Measurements from ENCODE around the gene AASDH. TPM values are rescaled to one million over a fixed set of nuclear protein-coding genes. Genes with fewer than 3 reads are reported as not detected.

AASDH gene, protein sequence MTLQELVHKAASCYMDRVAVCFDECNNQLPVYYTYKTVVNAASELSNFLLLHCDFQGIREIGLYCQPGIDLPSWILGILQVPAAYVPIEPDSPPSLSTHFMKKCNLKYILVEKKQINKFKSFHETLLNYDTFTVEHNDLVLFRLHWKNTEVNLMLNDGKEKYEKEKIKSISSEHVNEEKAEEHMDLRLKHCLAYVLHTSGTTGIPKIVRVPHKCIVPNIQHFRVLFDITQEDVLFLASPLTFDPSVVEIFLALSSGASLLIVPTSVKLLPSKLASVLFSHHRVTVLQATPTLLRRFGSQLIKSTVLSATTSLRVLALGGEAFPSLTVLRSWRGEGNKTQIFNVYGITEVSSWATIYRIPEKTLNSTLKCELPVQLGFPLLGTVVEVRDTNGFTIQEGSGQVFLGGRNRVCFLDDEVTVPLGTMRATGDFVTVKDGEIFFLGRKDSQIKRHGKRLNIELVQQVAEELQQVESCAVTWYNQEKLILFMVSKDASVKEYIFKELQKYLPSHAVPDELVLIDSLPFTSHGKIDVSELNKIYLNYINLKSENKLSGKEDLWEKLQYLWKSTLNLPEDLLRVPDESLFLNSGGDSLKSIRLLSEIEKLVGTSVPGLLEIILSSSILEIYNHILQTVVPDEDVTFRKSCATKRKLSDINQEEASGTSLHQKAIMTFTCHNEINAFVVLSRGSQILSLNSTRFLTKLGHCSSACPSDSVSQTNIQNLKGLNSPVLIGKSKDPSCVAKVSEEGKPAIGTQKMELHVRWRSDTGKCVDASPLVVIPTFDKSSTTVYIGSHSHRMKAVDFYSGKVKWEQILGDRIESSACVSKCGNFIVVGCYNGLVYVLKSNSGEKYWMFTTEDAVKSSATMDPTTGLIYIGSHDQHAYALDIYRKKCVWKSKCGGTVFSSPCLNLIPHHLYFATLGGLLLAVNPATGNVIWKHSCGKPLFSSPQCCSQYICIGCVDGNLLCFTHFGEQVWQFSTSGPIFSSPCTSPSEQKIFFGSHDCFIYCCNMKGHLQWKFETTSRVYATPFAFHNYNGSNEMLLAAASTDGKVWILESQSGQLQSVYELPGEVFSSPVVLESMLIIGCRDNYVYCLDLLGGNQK
- 8.9 TPM for polyA plus RNA-seq (2013, experiment 1 of 2)
- 11.2 TPM for polyA plus RNA-seq (2013, experiment 2 of 2)

DNA sequence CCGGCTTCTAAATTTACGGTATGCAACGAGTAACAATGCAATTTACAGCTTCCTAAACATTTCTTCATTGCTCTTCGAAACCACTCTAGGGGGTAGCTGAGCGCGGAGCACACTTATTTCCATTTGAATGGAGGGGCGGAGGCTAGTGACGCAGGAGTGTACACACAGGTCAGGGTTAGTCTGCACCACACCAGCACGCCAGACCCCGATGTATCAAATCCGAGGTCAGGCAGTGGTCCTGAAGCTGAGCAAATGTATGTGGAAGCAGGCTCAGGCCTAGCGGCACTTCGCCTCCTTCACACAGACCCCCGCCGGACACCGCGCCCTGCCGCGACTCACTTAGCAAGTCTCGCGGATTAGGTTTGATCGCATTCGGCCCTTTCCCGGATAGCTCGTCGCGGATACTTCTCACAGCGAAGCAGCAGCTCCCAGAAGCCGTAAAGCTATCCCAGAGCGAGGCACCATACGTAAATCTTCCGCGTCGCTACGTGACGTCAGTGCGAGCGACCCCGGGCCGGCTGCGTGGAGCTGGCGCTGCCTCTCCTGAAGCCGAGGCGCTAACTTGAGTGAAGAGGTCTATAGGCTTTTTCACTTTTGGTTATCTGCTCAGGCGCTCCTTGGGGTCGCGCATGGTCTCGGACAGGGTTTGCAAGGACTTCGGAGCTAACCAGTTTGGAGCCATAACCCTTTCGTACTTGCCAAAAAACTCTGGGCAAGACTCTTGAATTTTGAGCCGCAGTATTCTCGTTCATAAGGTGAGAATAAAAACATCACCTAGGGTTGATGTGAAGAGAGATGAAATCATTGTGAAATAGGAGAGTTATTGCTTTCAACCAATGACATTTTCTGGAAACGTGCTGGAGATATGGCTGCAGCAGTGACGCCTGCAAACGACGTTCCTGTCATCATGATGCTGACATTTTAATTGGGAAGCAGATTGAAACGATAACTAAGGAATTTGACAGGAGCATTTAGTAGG is at the start of gene AASDH:
Gene AASDH (minus strand): TSS at position 469 of the 979 bp plus-strand sequence. CDS start 3,192 bp downstream, outside the sequence.
- WGBS, result under 1% methylated on average over 57 of the region's 57 CpGs
- Histone ChIP-seq H3K27ac (ENCODE audit: low read depth, low read length) (peak within 1 kb of the TSS; percentile 97), H3K9me3 (ENCODE audit: insufficient read depth, low read depth, low read length) (no peaks in the 10 kb centered on the region), H3K36me3 (ENCODE audit: insufficient read depth, low read length) (peaks cover 13% of the 10 kb centered on the region), H3K27me3 (ENCODE audit: insufficient read depth, low read length) (no peaks in the 10 kb centered on the region), H3K4me1 (ENCODE audit: insufficient read depth, low read length) (0 out of 2 replicates have a peak, but pooled peaks cover 3% of the 10 kb centered on the region), H3K9ac (ENCODE audit: low read depth, low read length) (peak within 1 kb of the TSS; percentile 85), H3K4me3 (ENCODE audit: low read length) (peak within 1 kb of the TSS; percentile 74)

GRCh38 chr4:56435140-56435926 is 48.0 kb upstream of the AASDH start, which contains the start of gene PPAT:
Gene PPAT, minus strand, starts transcription at chr4:56435615. Its CDS starts 138 bp downstream, at chr4:56435477.
- WGBS, result under 1% methylated on average over 61 of the region's 61 CpGs
- peak within 1 kb of the TSS; percentile 92 for H3K9ac ChIP-seq (ENCODE audit: low read depth, low read length)
- peaks cover 30% of the 10 kb centered on the region for H3K4me1 ChIP-seq (ENCODE audit: insufficient read depth, low read length)
- no peaks in the 10 kb centered on the region for H3K9me3 ChIP-seq (ENCODE audit: insufficient read depth, low read depth, low read length)
- H3K27me3 ChIP-seq (ENCODE audit: insufficient read depth, low read length), result no peaks in the 10 kb centered on the region
- peak within 1 kb of the TSS; percentile 89 for H3K27ac ChIP-seq (ENCODE audit: low read depth, low read length)
- H3K4me3 ChIP-seq (ENCODE audit: low read length), result peak within 1 kb of the TSS; percentile 72
- peaks cover 23% of the 10 kb centered on the region for H3K36me3 ChIP-seq (ENCODE audit: insufficient read depth, low read length)

DNA sequence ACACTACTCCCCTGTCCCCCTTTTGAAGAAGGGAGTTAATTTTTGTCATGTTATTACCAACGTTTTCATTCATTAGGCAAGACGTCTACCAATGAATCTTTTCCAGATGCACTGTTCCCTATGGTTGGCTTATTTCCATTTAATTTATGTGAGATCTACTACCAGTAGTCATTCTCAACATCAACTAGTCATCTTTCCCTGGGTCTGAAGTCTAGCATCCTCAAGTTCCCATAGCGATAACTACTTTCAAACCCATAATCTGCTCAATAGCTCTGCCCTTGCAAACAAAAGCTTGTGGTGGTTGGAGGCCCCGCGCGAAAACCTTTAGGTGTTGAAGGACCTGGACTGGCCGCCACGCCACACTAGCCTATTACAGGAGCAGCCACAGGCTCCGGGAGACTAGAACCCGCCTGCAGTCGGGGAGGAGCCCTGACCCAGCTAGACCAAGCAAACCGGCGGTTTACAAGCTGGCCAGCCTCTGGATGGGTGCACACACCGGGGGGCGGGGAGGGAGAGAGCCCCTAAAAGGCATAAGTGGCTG is 47.4 kb upstream of the AASDH start:
- peak overlapping the region; percentile 72 for H3K4me3 ChIP-seq (ENCODE audit: low read length)
- H3K36me3 ChIP-seq (ENCODE audit: insufficient read depth, low read length), result peaks cover 16% of the 10 kb centered on the region
- under 1% methylated on average over 15 of the region's 15 CpGs for WGBS
- peak overlapping the region; percentile 91 for H3K9ac ChIP-seq (ENCODE audit: low read depth, low read length)
- peaks cover 24% of the 10 kb centered on the region for H3K4me1 ChIP-seq (ENCODE audit: insufficient read depth, low read length)
- no peaks in the 10 kb centered on the region for H3K9me3 ChIP-seq (ENCODE audit: insufficient read depth, low read depth, low read length)
- peak overlapping the region; percentile 87 for H3K27ac ChIP-seq (ENCODE audit: low read depth, low read length)
- no peaks in the 10 kb centered on the region for H3K27me3 ChIP-seq (ENCODE audit: insufficient read depth, low read length)

- H3K9ac ChIP-seq (ENCODE audit: low read depth, low read length), result peak overlapping the region; percentile 91
- no peaks in the 10 kb centered on the region for H3K27me3 ChIP-seq (ENCODE audit: insufficient read depth, low read length)
- no peak overlapping the region for H3K27ac ChIP-seq (ENCODE audit: low read depth, low read length)
- H3K9me3 ChIP-seq (ENCODE audit: insufficient read depth, low read depth, low read length), result no peaks in the 10 kb centered on the region
- peaks cover 5% of the 10 kb centered on the region; the same call in 1 of the 2 replicates for H3K36me3 ChIP-seq (ENCODE audit: insufficient read depth, low read length)
- H3K4me3 ChIP-seq (ENCODE audit: low read length), result peak overlapping the region; percentile 72
- peaks cover 17% of the 10 kb centered on the region; the same call in 1 of the 2 replicates for H3K4me1 ChIP-seq (ENCODE audit: insufficient read depth, low read length)
Observed at GRCh38 chr4:56433280-56433679, 46.0 kb upstream of the AASDH start.

- no peak overlapping the region for H3K4me3 ChIP-seq (ENCODE audit: low read length)
- H3K27ac ChIP-seq (ENCODE audit: low read depth, low read length), result no peak overlapping the region
- 94% methylated on average over 2 of the region's 2 CpGs for WGBS
- H3K9ac ChIP-seq (ENCODE audit: low read depth, low read length), result no peak overlapping the region
- no peaks in the 10 kb centered on the region for H3K9me3 ChIP-seq (ENCODE audit: insufficient read depth, low read depth, low read length)
- H3K27me3 ChIP-seq (ENCODE audit: insufficient read depth, low read length), result no peaks in the 10 kb centered on the region
- peaks cover 19% of the 10 kb centered on the region for H3K4me1 ChIP-seq (ENCODE audit: insufficient read depth, low read length)
- peaks cover 15% of the 10 kb centered on the region; the same call in 1 of the 2 replicates for H3K36me3 ChIP-seq (ENCODE audit: insufficient read depth, low read length)
Observed at GRCh38 chr4:56430203-56430602, 42.9 kb upstream of the AASDH start.

DNA sequence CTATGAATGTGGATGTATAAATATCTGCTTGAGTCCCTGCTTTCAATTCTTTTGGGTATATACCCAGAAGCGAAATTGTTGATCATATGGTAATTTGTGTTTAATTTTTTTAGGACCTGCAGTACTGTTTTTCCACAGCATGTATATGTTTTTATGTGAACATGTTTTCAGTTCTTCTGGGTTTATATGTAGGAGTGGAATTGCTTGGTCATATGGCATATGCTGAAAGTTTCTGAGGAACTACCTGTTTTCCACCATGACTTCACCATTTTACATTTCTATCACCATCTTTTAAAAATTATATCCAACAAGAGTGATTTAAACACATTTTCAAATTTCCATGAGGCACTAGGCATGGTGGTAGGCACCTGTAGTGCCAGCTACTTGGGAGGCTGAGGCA is 39.9 kb upstream of the AASDH start:
- Histone ChIP-seq H3K36me3 (ENCODE audit: insufficient read depth, low read length) (peaks cover 15% of the 10 kb centered on the region; the same call in 1 of the 2 replicates), H3K4me1 (ENCODE audit: insufficient read depth, low read length) (peaks cover 22% of the 10 kb centered on the region), H3K27ac (ENCODE audit: low read depth, low read length) (no peak overlapping the region), H3K27me3 (ENCODE audit: insufficient read depth, low read length) (no peaks in the 10 kb centered on the region), H3K9ac (ENCODE audit: low read depth, low read length) (no peak overlapping the region), H3K9me3 (ENCODE audit: insufficient read depth, low read depth, low read length) (no peaks in the 10 kb centered on the region), H3K4me3 (ENCODE audit: low read length) (no peak overlapping the region)
- WGBS, result 98% methylated on average over 1 of the region's 1 CpG

DNA sequence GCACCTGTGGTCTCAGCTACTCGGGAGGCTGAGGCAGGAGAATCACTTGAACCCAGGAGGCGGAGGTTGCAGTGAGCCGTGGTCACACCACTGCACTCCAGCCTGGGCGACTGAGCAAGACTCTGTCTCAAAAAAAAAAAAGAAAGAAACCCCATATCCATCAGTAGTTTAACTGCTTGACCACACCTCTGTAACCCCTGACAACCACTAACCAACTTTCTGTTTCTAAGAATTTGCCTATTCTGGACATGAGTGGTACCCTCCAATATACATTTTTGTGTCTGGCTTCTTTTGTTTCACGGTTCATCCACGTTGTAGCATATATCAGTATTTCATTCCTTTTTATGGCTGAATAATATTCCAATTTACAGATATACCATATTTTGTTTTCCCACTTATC is 39.0 kb upstream of the AASDH start:
- Histone ChIP-seq H3K9me3 (ENCODE audit: insufficient read depth, low read depth, low read length) (peaks cover 3% of the 10 kb centered on the region), H3K4me3 (ENCODE audit: low read length) (no peak overlapping the region), H3K9ac (ENCODE audit: low read depth, low read length) (no peak overlapping the region), H3K27ac (ENCODE audit: low read depth, low read length) (no peak overlapping the region), H3K4me1 (ENCODE audit: insufficient read depth, low read length) (peaks cover 13% of the 10 kb centered on the region), H3K36me3 (ENCODE audit: insufficient read depth, low read length) (peaks cover 14% of the 10 kb centered on the region), H3K27me3 (ENCODE audit: insufficient read depth, low read length) (no peaks in the 10 kb centered on the region)
- 96% methylated on average over 6 of the region's 6 CpGs for WGBS

GRCh38 chr4:56425518-56425917 is 38.2 kb upstream of the AASDH start:
- Histone ChIP-seq H3K36me3 (ENCODE audit: insufficient read depth, low read length) (peaks cover 22% of the 10 kb centered on the region), H3K9ac (ENCODE audit: low read depth, low read length) (no peak overlapping the region)
- WGBS, result 34% methylated on average over 3 of the region's 3 CpGs

DNA sequence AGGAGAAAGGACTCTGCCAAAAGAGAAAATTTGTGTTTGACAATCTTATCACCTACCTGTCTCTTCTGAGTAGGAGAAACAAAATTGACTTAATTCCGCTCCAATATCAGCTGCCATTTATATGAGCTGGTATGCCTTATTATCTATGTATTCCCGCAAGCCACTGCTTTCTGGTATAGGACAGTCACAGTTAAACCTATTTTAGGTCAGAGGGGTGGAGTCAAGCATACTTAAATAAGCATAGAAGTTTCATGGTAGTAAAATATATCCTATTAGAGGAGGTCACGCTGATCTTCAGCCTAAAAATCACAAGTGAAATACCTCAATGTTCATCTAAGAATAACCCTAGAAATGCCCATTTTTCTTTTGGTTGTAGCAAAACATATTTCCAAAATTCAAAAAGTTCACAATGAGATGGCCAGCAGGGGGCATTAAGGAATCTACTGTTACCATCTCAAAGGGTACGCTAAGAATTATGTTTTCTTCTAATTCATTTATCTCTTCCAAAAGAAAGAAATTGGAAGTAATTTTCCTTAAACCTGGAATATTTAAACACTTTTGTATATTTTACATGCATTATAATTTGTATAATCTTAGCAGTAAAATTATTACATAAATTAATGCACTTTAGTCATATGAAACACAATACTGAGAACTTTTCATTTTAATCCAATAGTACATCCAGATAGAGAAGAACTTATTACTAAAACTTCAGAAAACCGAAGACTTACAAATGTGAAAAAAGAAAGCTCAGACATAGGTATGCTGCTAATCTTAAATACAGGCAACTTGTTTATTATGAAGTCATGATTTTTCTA is 37.6 kb upstream of the AASDH start:
- WGBS, result 88% methylated on average over 5 of the region's 5 CpGs
- H3K4me3 ChIP-seq (ENCODE audit: low read length), result peak overlapping the region; percentile 9; the same call in 1 of the 2 replicates

More at GRCh38 chr4:56425518-56425917, 38.2 kb upstream of the AASDH start:
- Histone ChIP-seq H3K9me3 (ENCODE audit: insufficient read depth, low read depth, low read length) (peaks cover 3% of the 10 kb centered on the region), H3K4me1 (ENCODE audit: insufficient read depth, low read length) (peaks cover 13% of the 10 kb centered on the region), H3K27ac (ENCODE audit: low read depth, low read length) (peak overlapping the region; percentile 44), H3K4me3 (ENCODE audit: low read length) (peak overlapping the region; percentile 22; the same call in 1 of the 2 replicates), H3K27me3 (ENCODE audit: insufficient read depth, low read length) (no peaks in the 10 kb centered on the region)

More for the DNA sequence above, 37.6 kb upstream of the AASDH start:
- Histone ChIP-seq H3K27ac (ENCODE audit: low read depth, low read length) (peak overlapping the region; percentile 42), H3K4me1 (ENCODE audit: insufficient read depth, low read length) (peaks cover 13% of the 10 kb centered on the region), H3K27me3 (ENCODE audit: insufficient read depth, low read length) (no peaks in the 10 kb centered on the region), H3K36me3 (ENCODE audit: insufficient read depth, low read length) (peaks cover 22% of the 10 kb centered on the region), H3K9ac (ENCODE audit: low read depth, low read length) (no peak overlapping the region), H3K9me3 (ENCODE audit: insufficient read depth, low read depth, low read length) (peaks cover 3% of the 10 kb centered on the region)

All from HUES64 (cell line).